Common myeloid progenitor, CD34-positive (primary cell): ENCODE results near the gene ZIC2.

Source experiments
- CTCF ChIA-PET: fragments of 350-600 bp; sonication (Branson Sonifier 250); formaldehyde crosslinking; loops from one replicate; lab custom pipeline; 2021; ENCODE audit warnings: antibody characterized with exemption; lab: Charles Lee
- POLR2A ChIA-PET: fragments of 350-600 bp; sonication (Branson Sonifier 250); formaldehyde crosslinking; loops from one replicate; lab custom pipeline; 2021; ENCODE audit warnings: antibody characterized with exemption; lab: Charles Lee
- DNase-seq, 3 donors: peaks; one replicate each; pipeline versions ENCODE4 v3.0.0 to v3.0.0-alpha.2; 2013
- H3K27ac ChIP-seq, 2 experiments: 1 replicate in 1 of 2; 2 replicates in 1 of 2; pipeline ENCODE4 v1.7.0; 2013; ENCODE audit warnings: inconsistent platforms in 2 of 2, low read length in 2 of 2, mild to moderate bottlenecking in 2 of 2, low read depth in 1 of 2, moderate library complexity in 1 of 2; ENCODE audit not compliant: severe bottlenecking in 2 of 2, insufficient read depth in 1 of 2, poor library complexity in 1 of 2
- H3K27me3 ChIP-seq, 5 experiments: replicated peaks in 2 of 5; 1 replicate in 3 of 5; 2 replicates in 2 of 5; pipeline versions ENCODE4 v1.6.1 to v1.7.0; 2013; ENCODE audit warnings: low read length in 4 of 5, mild to moderate bottlenecking in 2 of 5, moderate library complexity in 2 of 5, inconsistent platforms in 1 of 5; ENCODE audit not compliant: insufficient read depth in 5 of 5, control insufficient read depth in 4 of 5
- H3K36me3 ChIP-seq, 4 experiments: 1 replicate in 2 of 4; 2 replicates in 2 of 4; pipeline versions ENCODE4 v1.6.1 to v1.7.0; 2013; ENCODE audit warnings: low read length in 3 of 4, control low read depth in 1 of 4, mild to moderate bottlenecking in 1 of 4; ENCODE audit not compliant: control insufficient read depth in 4 of 4, insufficient read depth in 4 of 4
- H3K4me1 ChIP-seq, 4 experiments: 1 replicate in 3 of 4; 2 replicates in 1 of 4; pipeline versions ENCODE4 v1.6.1 to v1.7.1; 2013; ENCODE audit warnings: low read length in 3 of 4, mild to moderate bottlenecking in 3 of 4, control low read depth in 1 of 4, inconsistent platforms in 1 of 4, moderate library complexity in 1 of 4; ENCODE audit not compliant: control insufficient read depth in 4 of 4, insufficient read depth in 4 of 4; ENCODE audit errors: control extremely low read depth in 1 of 4
- H3K4me3 ChIP-seq, 7 experiments: 1 replicate in 4 of 7; 2 replicates in 3 of 7; pipeline versions ENCODE4 v1.5.1 to v1.7.0; 2013; ENCODE audit warnings: mild to moderate bottlenecking in 7 of 7, low read length in 6 of 7, moderate library complexity in 6 of 7, inconsistent platforms in 2 of 7, low read depth in 2 of 7, control low read depth in 1 of 7; ENCODE audit not compliant: insufficient read depth in 4 of 7, control insufficient read depth in 1 of 7; ENCODE audit errors: extremely low read depth in 1 of 7
- H3K9me3 ChIP-seq, 5 experiments: 1 replicate in 4 of 5; 2 replicates in 1 of 5; pipeline versions ENCODE4 v1.6.1 to v1.7.1; 2013; ENCODE audit warnings: low read length in 4 of 5, mild to moderate bottlenecking in 2 of 5, inconsistent platforms in 1 of 5, low read depth in 1 of 5, moderate library complexity in 1 of 5; ENCODE audit not compliant: control insufficient read depth in 4 of 5, insufficient read depth in 2 of 5; ENCODE audit errors: control extremely low read depth in 1 of 5
- WGBS: methylation state at CpG from one replicate; pipeline ENCODE4 v1.1.5; 2013; ENCODE audit not compliant: insufficient coverage; 5-methylcytosine and 5-hydroxymethylcytosine counted together

The ZIC2 gene

GRCh38 chr13:99965329-99966000 is 16.1 kb upstream of the ZIC2 start:
- Histone ChIP-seq H3K27me3 (peaks cover 31 to 95% (median 62%) of the 10 kb centered on the region in 5 experiments), H3K9me3 (no peaks in the 10 kb centered on the region), H3K27ac (no peak overlapping the region), H3K36me3 (no peaks in the 10 kb centered on the region), H3K4me3 (no peak overlapping the region), H3K4me1 (peaks cover 0 to 21% (median 11%) of the 10 kb centered on the region in 4 experiments)
- DNase-seq, result no peak
- CTCF ChIA-PET, result interaction anchor here (1.4 kb wide), 1 partner anchor 549 kb away, joined by 3 read pairs; no protein-coding TSS in a partner anchor
- POLR2A ChIA-PET, result no interaction called here
- WGBS, result 86% methylated on average over 5 of the region's 9 CpGs

- H3K4me1 ChIP-seq, result peaks cover 0 to 25% (median 12%) of the 10 kb centered on the region in 4 experiments
- no peaks in the 10 kb centered on the region for H3K9me3 ChIP-seq
- no peak for DNase-seq
- H3K36me3 ChIP-seq, result no peaks in the 10 kb centered on the region
- WGBS, result 56% methylated on average over 1 of the region's 8 CpGs
- ChIA-PET CTCF (interaction anchor here (1.4 kb wide), 2 partner anchors 14 to 548 kb away, joined by 3 read pairs; no protein-coding TSS in a partner anchor), POLR2A (interaction anchor here (1.1 kb wide), 1 partner anchor 14 kb away, joined by 3 read pairs; no protein-coding TSS in a partner anchor)
- no peak overlapping the region for H3K4me3 ChIP-seq
- no peak overlapping the region for H3K27ac ChIP-seq
- H3K27me3 ChIP-seq, result peaks cover 28 to 94% (median 55%) of the 10 kb centered on the region in 5 experiments
These were observed 15.3 kb upstream of the ZIC2 start for GRCh38 chr13:99966064-99966805.

GRCh38 chr13:99967498-99967868 is 14.1 kb upstream of the ZIC2 start:
- no peak overlapping the region for H3K27ac ChIP-seq
- no peaks in the 10 kb centered on the region for H3K36me3 ChIP-seq
- peak in 1 of 3 donors; percentile 13 for DNase-seq
- peaks cover 27 to 94% (median 48%) of the 10 kb centered on the region in 5 experiments for H3K27me3 ChIP-seq
- no peak overlapping the region for H3K4me3 ChIP-seq
- POLR2A ChIA-PET, result interaction anchor here (1.1 kb wide), 1 partner anchor 13 kb away, joined by 3 read pairs; no protein-coding TSS in a partner anchor
- WGBS, result 35% methylated on average over 5 of the region's 9 CpGs
- CTCF ChIA-PET, result interaction anchor here (1.4 to 1.6 kb wide), 2 partner anchors 12 to 309 kb away, joined by 3 read pairs; no protein-coding TSS in a partner anchor
- H3K9me3 ChIP-seq, result peaks cover 0 to 4% (median 0%) of the 10 kb centered on the region in 5 experiments
- H3K4me1 ChIP-seq, result peaks cover 0 to 29% (median 12%) of the 10 kb centered on the region in 4 experiments

GRCh38 chr13:99967869-99968520 is 13.6 kb upstream of the ZIC2 start:
- peaks cover 0 to 29% (median 12%) of the 10 kb centered on the region in 4 experiments for H3K4me1 ChIP-seq
- CTCF ChIA-PET, result interaction anchor here (1.4 to 1.6 kb wide), 2 partner anchors 12 to 309 kb away, joined by 3 read pairs; no protein-coding TSS in a partner anchor
- H3K4me3 ChIP-seq, result no peak overlapping the region
- peaks cover 0 to 4% (median 0%) of the 10 kb centered on the region in 5 experiments for H3K9me3 ChIP-seq
- no peaks in the 10 kb centered on the region for H3K36me3 ChIP-seq
- no peak for DNase-seq
- WGBS, result 2% methylated on average over 48 of the region's 58 CpGs
- H3K27me3 ChIP-seq, result peaks cover 27 to 95% (median 48%) of the 10 kb centered on the region in 5 experiments
- POLR2A ChIA-PET, result no interaction called here
- no peak overlapping the region for H3K27ac ChIP-seq

GRCh38 chr13:99968521-99969452 is 12.8 kb upstream of the ZIC2 start:
- H3K9me3 ChIP-seq, result peaks cover 0 to 4% (median 0%) of the 10 kb centered on the region in 5 experiments
- peaks cover 31 to 97% (median 54%) of the 10 kb centered on the region in 5 experiments for H3K27me3 ChIP-seq
- CTCF ChIA-PET, result interaction anchor here (1.6 kb wide), 1 partner anchor 310 kb away, joined by 3 read pairs; no protein-coding TSS in a partner anchor
- DNase-seq, result peak in 1 of 3 donors; percentile 19
- 5% methylated on average over 77 of the region's 81 CpGs for WGBS
- peaks cover 0 to 29% (median 12%) of the 10 kb centered on the region in 4 experiments for H3K4me1 ChIP-seq
- no peaks in the 10 kb centered on the region for H3K36me3 ChIP-seq
- no peak overlapping the region for H3K27ac ChIP-seq
- POLR2A ChIA-PET, result no interaction called here
- H3K4me3 ChIP-seq, result no peak overlapping the region

GRCh38 chr13:99969453-99969918 is 12.1 kb upstream of the ZIC2 start:
- ChIA-PET CTCF (interaction anchor here (1.7 kb wide), 1 partner anchor 23 kb away, joined by 6 read pairs; no protein-coding TSS in a partner anchor), POLR2A (interaction anchor here (0.7 kb wide), 1 partner anchor 13 kb away, joined by 3 read pairs; no protein-coding TSS in a partner anchor)
- no peak overlapping the region for H3K27ac ChIP-seq
- DNase-seq, result no peak
- peaks cover 0 to 29% (median 12%) of the 10 kb centered on the region in 4 experiments for H3K4me1 ChIP-seq
- 7% methylated on average over 41 of the region's 52 CpGs for WGBS
- H3K27me3 ChIP-seq, result peaks cover 31 to 97% (median 55%) of the 10 kb centered on the region in 5 experiments
- H3K36me3 ChIP-seq, result no peaks in the 10 kb centered on the region
- H3K4me3 ChIP-seq, result no peak overlapping the region
- H3K9me3 ChIP-seq, result peaks cover 0 to 4% (median 0%) of the 10 kb centered on the region in 5 experiments
